Left ventricle myocardium inferior (tissue), 1 donor: Measurements from ENCODE around the gene AUTS2. TPM values are rescaled to one million over a fixed set of nuclear protein-coding genes. Genes with fewer than 3 reads are reported as not detected.

Experiments used
- DNase-seq: peaks from one replicate; pipeline ENCODE4 v3.0.0-alpha.2; 2020
- H3K27ac ChIP-seq: fragments of 200-600 bp; replicated peaks from 2 replicates; pipeline ENCODE4 v1.8.0; 2021
- H3K27me3 ChIP-seq: fragments of 200-600 bp; 2 replicates; pipeline ENCODE4 v1.8.0; 2021; ENCODE audit warnings: low read depth
- H3K36me3 ChIP-seq: fragments of 200-600 bp; 2 replicates; pipeline ENCODE4 v1.8.0; 2021
- H3K4me1 ChIP-seq: fragments of 200-600 bp; 2 replicates; pipeline ENCODE4 v1.8.0; 2021
- H3K4me3 ChIP-seq: fragments of 200-600 bp; 2 replicates; pipeline ENCODE4 v1.8.0; 2021; ENCODE audit warnings: mild to moderate bottlenecking, moderate library complexity
- H3K9me3 ChIP-seq: fragments of 200-600 bp; replicated peaks from 2 replicates; pipeline ENCODE4 v1.8.0; 2021
- CTCF ChIP-seq: fragments of 200-600 bp; IDR thresholded peaks from 2 replicates; pipeline ENCODE4 v1.8.0; 2021; ENCODE audit warnings: antibody characterized with exemption, mild to moderate bottlenecking, borderline replicate concordance
- intact Hi-C: fragments of 100-400 bp; cut with micrococcal nuclease; formaldehyde crosslinking; loops from one replicate; pipeline ENCODE4 v1.11.0; 2022
- total RNA-seq: library from RNA; stranded (reverse); fragmentation: NEBNext Ultra II Directional; extraction: Animal tissue kit (Norgen Biotek cat#: 25700); gene quantifications from one replicate; pipeline ENCODE4 v1.2.1, GENCODE V29; 2021
- donor health status: DM: no; HTN: yes; CAD: no; lungs with severe emphysema.

AUTS2 gene
- total RNA-seq, 1 donor from 2014 or later, result 10.5 TPM

GRCh38 chr7:70523249-70523988 is 925.1 kb downstream of the AUTS2 start:
- no peak for DNase-seq
- Histone ChIP-seq H3K27ac (no peak overlapping the region), H3K27me3 (no peaks in the 10 kb centered on the region), H3K36me3 (no peaks in the 10 kb centered on the region), H3K4me3 (no peak overlapping the region), H3K9me3 (no peaks in the 10 kb centered on the region), H3K4me1 (peaks cover 3% of the 10 kb centered on the region)
- intact Hi-C loops, result no loop called here
- no peak for TF ChIP-seq CTCF

GRCh38 chr7:70523989-70524351 is 925.7 kb downstream of the AUTS2 start:
- TF ChIP-seq CTCF, result no peak
- Histone ChIP-seq H3K27me3 (no peaks in the 10 kb centered on the region), H3K4me3 (no peak overlapping the region), H3K4me1 (peaks cover 3% of the 10 kb centered on the region), H3K36me3 (no peaks in the 10 kb centered on the region), H3K9me3 (no peaks in the 10 kb centered on the region), H3K27ac (no peak overlapping the region)
- intact Hi-C loops, result no loop called here
- no peak for DNase-seq

GRCh38 chr7:70525991-70526390 is 927.7 kb downstream of the AUTS2 start:
- Histone ChIP-seq H3K27ac (no peak overlapping the region), H3K4me3 (no peak overlapping the region), H3K4me1 (peaks cover 3% of the 10 kb centered on the region), H3K36me3 (no peaks in the 10 kb centered on the region), H3K27me3 (no peaks in the 10 kb centered on the region), H3K9me3 (no peaks in the 10 kb centered on the region)
- no peak for DNase-seq
- TF ChIP-seq CTCF, result no peak
- intact Hi-C loops, result no loop called here

GRCh38 chr7:70527520-70528115 is 929.3 kb downstream of the AUTS2 start:
- Histone ChIP-seq H3K4me3 (no peak overlapping the region), H3K36me3 (no peaks in the 10 kb centered on the region), H3K27ac (no peak overlapping the region), H3K9me3 (no peaks in the 10 kb centered on the region), H3K4me1 (peaks cover 3% of the 10 kb centered on the region), H3K27me3 (no peaks in the 10 kb centered on the region)
- TF ChIP-seq CTCF, result no peak
- intact Hi-C loops, result no loop called here
- no peak for DNase-seq

GRCh38 chr7:70529436-70529835 is 931.2 kb downstream of the AUTS2 start:
- intact Hi-C loops, result no loop called here
- H3K27ac ChIP-seq, result no peak overlapping the region
- H3K4me3 ChIP-seq, result no peak overlapping the region

More at GRCh38 chr7:70529436-70529835, 931.2 kb downstream of the AUTS2 start:
- peaks cover 3% of the 10 kb centered on the region for H3K4me1 ChIP-seq
- no peaks in the 10 kb centered on the region for H3K27me3 ChIP-seq
- no peak for DNase-seq
- no peaks in the 10 kb centered on the region for H3K9me3 ChIP-seq
- no peaks in the 10 kb centered on the region for H3K36me3 ChIP-seq
- no peak for TF ChIP-seq CTCF
